Measurements from ENCODE around the gene UMAD1. TPM values are rescaled to one million over a fixed set of nuclear protein-coding genes. Genes with fewer than 3 reads are reported as not detected.

Gene UMAD1
- total RNA-seq, 4 donors from 2014 or later, result 39.4 to 46.4 (median 44.0) TPM

DNA sequence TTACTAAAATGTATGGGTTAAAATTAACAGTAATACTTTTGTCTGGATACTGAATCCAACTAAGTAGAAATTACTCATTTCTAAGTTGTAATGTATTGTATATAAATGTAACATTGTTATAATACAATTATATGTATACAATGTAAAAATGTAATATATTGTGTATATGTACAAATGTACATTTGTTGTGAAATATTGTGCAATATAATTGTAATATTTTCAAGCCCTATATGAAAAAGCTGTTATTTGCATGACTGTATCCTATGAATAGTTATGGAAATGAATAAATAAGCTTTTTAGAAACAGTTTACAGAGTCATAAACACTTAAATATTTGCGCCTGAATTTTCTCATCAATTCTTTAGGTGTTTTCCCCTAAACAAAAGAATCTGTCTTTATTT is 20.3 kb upstream of the UMAD1 start:
- no peak overlapping the region for H3K27ac ChIP-seq

DNA sequence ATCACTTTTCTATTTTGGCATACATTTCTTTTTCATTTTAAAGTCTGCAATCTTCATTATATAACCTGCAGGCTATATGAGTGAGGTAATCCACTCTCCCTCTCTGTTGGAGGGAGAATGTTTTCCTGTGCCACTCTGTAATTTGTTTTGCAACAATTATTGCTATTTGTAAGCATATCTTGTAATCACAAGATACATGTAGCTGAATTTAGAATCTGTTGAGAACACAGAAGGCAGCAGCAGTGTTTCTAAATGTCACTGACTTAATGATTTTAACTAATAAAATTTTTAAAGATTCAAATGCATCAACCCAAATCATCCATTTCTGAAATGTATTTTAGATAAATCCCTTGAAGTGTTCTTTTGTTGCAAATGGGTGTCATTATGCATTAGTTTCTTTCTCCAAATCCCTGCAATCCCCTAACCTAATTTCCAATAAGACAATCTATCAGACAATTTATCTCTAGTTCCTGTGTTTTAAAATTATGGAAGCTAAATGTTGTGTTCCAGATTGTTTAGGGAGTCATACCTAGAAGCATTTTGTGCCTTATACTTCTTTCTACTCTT is 19.8 kb upstream of the UMAD1 start:
- no peak overlapping the region for H3K27ac ChIP-seq
- intact Hi-C loops (cut with DNase I), result no loop called here
- H3K9me3 ChIP-seq, result no peaks in the 10 kb centered on the region
- TF ChIP-seq, protein P1, sequence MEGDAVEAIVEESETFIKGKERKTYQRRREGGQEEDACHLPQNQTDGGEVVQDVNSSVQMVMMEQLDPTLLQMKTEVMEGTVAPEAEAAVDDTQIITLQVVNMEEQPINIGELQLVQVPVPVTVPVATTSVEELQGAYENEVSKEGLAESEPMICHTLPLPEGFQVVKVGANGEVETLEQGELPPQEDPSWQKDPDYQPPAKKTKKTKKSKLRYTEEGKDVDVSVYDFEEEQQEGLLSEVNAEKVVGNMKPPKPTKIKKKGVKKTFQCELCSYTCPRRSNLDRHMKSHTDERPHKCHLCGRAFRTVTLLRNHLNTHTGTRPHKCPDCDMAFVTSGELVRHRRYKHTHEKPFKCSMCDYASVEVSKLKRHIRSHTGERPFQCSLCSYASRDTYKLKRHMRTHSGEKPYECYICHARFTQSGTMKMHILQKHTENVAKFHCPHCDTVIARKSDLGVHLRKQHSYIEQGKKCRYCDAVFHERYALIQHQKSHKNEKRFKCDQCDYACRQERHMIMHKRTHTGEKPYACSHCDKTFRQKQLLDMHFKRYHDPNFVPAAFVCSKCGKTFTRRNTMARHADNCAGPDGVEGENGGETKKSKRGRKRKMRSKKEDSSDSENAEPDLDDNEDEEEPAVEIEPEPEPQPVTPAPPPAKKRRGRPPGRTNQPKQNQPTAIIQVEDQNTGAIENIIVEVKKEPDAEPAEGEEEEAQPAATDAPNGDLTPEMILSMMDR (IDR thresholded peaks at IDR 0.05), result no peak
- TF ChIP-seq POLR2A (IDR thresholded peaks at IDR 0.05), result no peak
- H3K27me3 ChIP-seq, result no peaks in the 10 kb centered on the region
- no peaks in the 10 kb centered on the region for H3K36me3 ChIP-seq
- H3K4me3 ChIP-seq (replicated peaks in 1 of 3), result no peak overlapping the region
- no peaks in the 10 kb centered on the region for H3K4me1 ChIP-seq
- no peak for DNase-seq

More for the DNA sequence above, 20.3 kb upstream of the UMAD1 start:
- no peak for TF ChIP-seq POLR2A (IDR thresholded peaks at IDR 0.05)
- TF ChIP-seq, protein P1 (IDR thresholded peaks at IDR 0.05), result no peak
- no peaks in the 10 kb centered on the region for H3K27me3 ChIP-seq
- WGBS, 2 donors, result 96 to 98% methylated on average over 1 of the region's 1 CpG
- H3K36me3 ChIP-seq, result no peaks in the 10 kb centered on the region
- no peaks in the 10 kb centered on the region for H3K4me1 ChIP-seq
- no peaks in the 10 kb centered on the region for H3K9me3 ChIP-seq
- no peak overlapping the region for H3K4me3 ChIP-seq (replicated peaks in 1 of 3)
- no peak for DNase-seq
- intact Hi-C loops (cut with DNase I), result no loop called here

DNA sequence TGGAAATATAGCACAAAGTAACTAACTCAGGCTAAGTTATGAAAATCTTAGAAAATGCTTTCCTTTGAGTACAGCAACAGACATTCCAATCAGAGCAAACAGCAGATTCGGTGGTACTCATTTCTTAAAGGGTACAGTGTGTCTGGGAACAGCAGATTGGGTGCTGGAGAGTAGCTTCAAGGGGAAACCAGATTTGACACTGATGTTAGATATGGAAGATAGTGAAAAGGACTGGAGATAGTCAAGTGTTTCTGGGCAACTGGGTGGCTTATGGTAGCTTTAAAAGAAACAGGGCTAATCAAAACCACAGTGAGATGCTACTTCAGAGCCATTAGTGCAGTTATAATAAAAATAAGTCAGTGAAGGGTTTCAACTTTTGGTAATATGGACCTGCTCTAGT is 12.1 kb upstream of the UMAD1 start:
- H3K9me3 ChIP-seq, result no peaks in the 10 kb centered on the region
- 86 to 91% methylated on average over 1 of the region's 1 CpG for WGBS, 2 donors
- H3K4me1 ChIP-seq, result no peaks in the 10 kb centered on the region
- intact Hi-C loops (cut with DNase I), result no loop called here
- H3K36me3 ChIP-seq, result no peaks in the 10 kb centered on the region
- no peak for DNase-seq
- no peaks in the 10 kb centered on the region for H3K27me3 ChIP-seq
- H3K27ac ChIP-seq, result no peak overlapping the region
- no peak overlapping the region for H3K4me3 ChIP-seq (replicated peaks in 1 of 3)
- TF ChIP-seq, protein P1 (IDR thresholded peaks at IDR 0.05), result no peak
- no peak for TF ChIP-seq POLR2A (IDR thresholded peaks at IDR 0.05)

DNA sequence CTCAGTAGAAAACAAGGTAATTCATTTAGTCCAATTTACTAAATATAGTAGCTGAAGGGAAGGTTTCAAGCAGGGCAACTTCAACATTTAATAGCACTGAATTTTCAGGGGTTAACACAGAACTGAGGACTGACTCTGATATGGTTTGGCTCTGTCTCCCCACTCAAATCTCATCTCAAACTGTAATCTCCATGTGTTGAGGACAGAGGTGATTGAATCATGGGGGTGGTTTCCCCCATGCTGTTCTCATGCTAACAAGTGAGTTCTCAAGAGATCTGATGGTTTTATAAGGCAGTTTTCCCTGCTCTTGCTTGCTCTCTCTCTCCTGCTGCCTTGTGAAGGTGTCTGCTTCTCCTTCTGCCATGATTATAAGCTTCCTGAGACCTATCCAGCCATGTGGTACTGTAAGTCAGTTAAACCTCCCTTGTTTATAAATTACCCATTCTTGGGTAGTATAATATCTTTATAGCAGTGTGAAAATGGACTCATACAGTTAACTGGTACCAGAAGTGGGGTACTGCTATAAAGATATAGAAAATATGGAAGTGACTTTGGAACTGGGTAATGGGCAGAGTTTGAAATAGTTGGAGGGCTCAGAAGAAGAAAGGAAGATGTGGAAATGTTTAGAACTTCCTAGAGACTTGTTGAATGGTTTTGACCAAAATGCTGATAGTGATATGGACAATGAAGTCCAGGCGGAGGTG is 9.8 kb upstream of the UMAD1 start:
- H3K9me3 ChIP-seq, result no peaks in the 10 kb centered on the region
- no peak for TF ChIP-seq POLR2A (IDR thresholded peaks at IDR 0.05)
- TF ChIP-seq, protein P1 (IDR thresholded peaks at IDR 0.05), result no peak
- no peak overlapping the region for H3K27ac ChIP-seq
- intact Hi-C loops (cut with DNase I), result no loop called here
- no peaks in the 10 kb centered on the region for H3K27me3 ChIP-seq
- no peaks in the 10 kb centered on the region for H3K4me1 ChIP-seq
- no peak overlapping the region for H3K4me3 ChIP-seq (replicated peaks in 1 of 3)
- no peak for DNase-seq
- 95 to 98% methylated on average over 1 of the region's 1 CpG for WGBS, 2 donors
- H3K36me3 ChIP-seq, result no peaks in the 10 kb centered on the region

DNA sequence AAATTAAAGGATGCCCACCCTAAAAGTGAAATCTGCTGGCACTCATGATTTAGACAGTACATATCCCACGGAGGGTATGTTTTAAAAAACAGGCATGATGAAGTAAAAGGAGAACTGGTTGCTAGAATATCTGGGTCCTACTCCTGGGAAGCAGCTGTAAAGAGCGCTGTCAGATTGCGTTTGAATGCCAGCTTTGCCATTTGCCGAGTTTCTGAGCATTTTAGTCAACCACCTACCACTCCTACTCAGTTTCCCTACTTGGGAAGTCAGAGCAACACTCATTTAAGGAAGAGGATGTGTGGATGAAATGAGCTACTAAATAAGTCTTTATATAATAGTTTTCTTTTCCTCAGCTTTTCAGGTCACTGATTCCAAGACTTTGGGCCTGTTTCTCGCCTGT is 1.1 kb upstream of the UMAD1 start:
- intact Hi-C loops (cut with DNase I), result no loop called here
- no peaks in the 10 kb centered on the region for H3K9me3 ChIP-seq
- 26 to 27% methylated on average over 5 of the region's 5 CpGs for WGBS, 2 donors
- no peak for TF ChIP-seq POLR2A (IDR thresholded peaks at IDR 0.05)
- TF ChIP-seq, protein P1 (IDR thresholded peaks at IDR 0.05), result no peak
- H3K27me3 ChIP-seq, result no peaks in the 10 kb centered on the region
- no peak for DNase-seq
- peaks cover 12 to 14% of the 10 kb centered on the region in 2 donors for H3K4me1 ChIP-seq
- peak overlapping the region in 2 of 3 donors; percentile 63 to 88 for H3K4me3 ChIP-seq (replicated peaks in 1 of 3)
- peak overlapping the region; percentile 66 to 93 (median 73) for H3K27ac ChIP-seq
- H3K36me3 ChIP-seq, result no peaks in the 10 kb centered on the region

Data from thyroid gland (tissue), 4 donors.